Measurements from ENCODE around the gene ARID1B. TPM values are rescaled to one million over a fixed set of nuclear protein-coding genes. Genes with fewer than 3 reads are reported as not detected.

The ARID1B gene
- total RNA-seq, 1 experiment from 2014 or later: 35.6 TPM

- ChIA-PET POLR2A (no interaction called here), RAD21 (ENCODE audit: low non-redundant PET in 1 of 2, low total read pairs in 2 of 2, uncharacterized antibody in 2 of 2, unreplicated experiment in 2 of 2) (no interaction called here), CTCF (no interaction called here)
- intact Hi-C loops (cut with micrococcal nuclease): no loop called here
- Histone ChIP-seq H3K9me2 (ENCODE audit: insufficient read depth) (no peaks in the 10 kb centered on the region), H3K4me1 (ENCODE audit: control insufficient read depth in 1 of 2, insufficient read depth in 2 of 2, low read length in 2 of 2) (no peaks in the 10 kb centered on the region), H3K9me3 (ENCODE audit: control insufficient read depth in 1 of 2, insufficient read depth in 1 of 2, low read depth in 1 of 2, low read length in 2 of 2) (no peaks in the 10 kb centered on the region), H2AFZ (ENCODE audit: low read depth, low read length, poor library complexity, severe bottlenecking) (no peak overlapping the region), H3K4me2 (ENCODE audit: low read length) (no peak overlapping the region), H4K20me1 (ENCODE audit: insufficient read depth) (no peaks in the 10 kb centered on the region), H3K36me3 (ENCODE audit: control insufficient read depth in 1 of 2, insufficient read depth in 2 of 2, low read length in 2 of 2) (no peaks in the 10 kb centered on the region), H3K9ac (ENCODE audit: low read length) (no peak overlapping the region), H3K4me3 (replicated peaks in 1 of 2; ENCODE audit: low read depth in 1 of 2, low read length in 2 of 2) (no peak overlapping the region), H3K27ac (ENCODE audit: low read depth, low read length) (no peak overlapping the region), H3K79me2 (ENCODE audit: insufficient read depth, low read length) (no peaks in the 10 kb centered on the region), H3K27me3 (ENCODE audit: insufficient read depth, low read length) (no peaks in the 10 kb centered on the region)
- BruUV-seq (replicated peaks): no TSS peak
- TF ChIP-seq EGR1 (IDR thresholded peaks at IDR 0.05; ENCODE audit: low read depth) (no peak), SIN3A (IDR thresholded peaks at IDR 0.05; ENCODE audit: low read depth) (no peak), CTCF (IDR thresholded peaks at IDR 0.05 in 2 of 3, conservative IDR thresholded peaks at IDR 0.05 in 1 of 3; ENCODE audit: borderline replicate concordance in 1 of 3, insufficient read depth in 1 of 3, low read depth in 2 of 3, low read length in 2 of 3) (no peak), TCF7L2 (IDR thresholded peaks at IDR 0.05; ENCODE audit: borderline replicate concordance, extremely low read depth, insufficient read depth, insufficient read length) (no peak), SP1 (IDR thresholded peaks at IDR 0.05; ENCODE audit: low read depth) (no peak), ELF1 (IDR thresholded peaks at IDR 0.05; ENCODE audit: borderline replicate concordance, low read depth) (no peak), EZH2 (IDR thresholded peaks at IDR 0.05) (no peak), ZBTB33 (IDR thresholded peaks at IDR 0.05; ENCODE audit: extremely low read depth, insufficient replicate concordance, low read length) (no peak), CBX3 (IDR thresholded peaks at IDR 0.05; ENCODE audit: low read depth) (no peak), SRF (IDR thresholded peaks at IDR 0.05; ENCODE audit: low read depth) (no peak), EZH2phosphoT487 (IDR thresholded peaks at IDR 0.05; ENCODE audit: borderline replicate concordance) (no peak), ATF3 (IDR thresholded peaks at IDR 0.05) (no peak), REST (IDR thresholded peaks at IDR 0.05; ENCODE audit: low read depth) (no peak), POLR2AphosphoS5 (IDR thresholded peaks at IDR 0.05; ENCODE audit: low read depth, low read length) (no peak), ZFX (IDR thresholded peaks at IDR 0.05) (no peak), RAD21 (IDR thresholded peaks at IDR 0.05; ENCODE audit: low read depth) (no peak), JUND (IDR thresholded peaks at IDR 0.05) (no peak), CEBPB (IDR thresholded peaks at IDR 0.05; ENCODE audit: low read depth) (no peak), POLR2A (IDR thresholded peaks at IDR 0.05; ENCODE audit: borderline replicate concordance, extremely low read depth, insufficient read depth, insufficient read length) (no peak)
- DNase-seq (ENCODE audit: low read depth, low spot score) (no peak), ATAC-seq (no peak)
Observed at GRCh38 chr6:157172830-157173536, 395.8 kb downstream of the ARID1B start.
